GM12865 (cell line): ENCODE measurements around the gene KRTAP9-9.

ENCODE experiments used
- DNase-seq: peaks from one replicate; pipeline ENCODE4 v3.0.0; 2010; ENCODE audit warnings: low read depth
- H3K4me3 ChIP-seq: 2 replicates; pipeline ENCODE4 v1.5.1; 2011; ENCODE audit warnings: mild to moderate bottlenecking, low read depth, low read length, control low read depth
- TF ChIP-seq, protein P1 (sequence below): IDR thresholded peaks from 2 replicates; pipeline ENCODE4 v1.5.1; 2011; ENCODE audit warnings: low read length, control low read depth, low read depth, inconsistent platforms; ENCODE audit not compliant: insufficient read depth; ENCODE audit errors: missing control alignments

The KRTAP9-9 gene

DNA sequence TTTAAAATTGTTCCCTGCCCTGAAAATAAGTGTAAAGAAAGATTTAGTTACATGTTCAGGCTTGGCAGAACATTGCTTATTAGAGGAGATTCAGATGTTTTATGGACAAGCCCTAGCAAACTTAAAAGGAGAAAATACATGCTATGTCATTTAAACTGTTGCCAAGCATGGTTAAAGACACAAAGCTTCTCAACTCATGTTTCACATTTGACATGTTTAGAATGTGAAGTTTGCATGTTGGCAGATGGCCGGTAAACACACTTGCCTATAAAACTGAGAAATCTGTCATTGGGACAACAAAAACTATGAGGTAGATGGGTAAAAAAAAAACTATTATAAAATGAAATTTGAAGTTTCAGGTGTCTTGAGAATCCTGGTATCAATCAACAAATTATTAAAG lies 41.7 kb downstream of the KRTAP9-9 start:
- DNase-seq: no peak
- TF ChIP-seq, protein P1, sequence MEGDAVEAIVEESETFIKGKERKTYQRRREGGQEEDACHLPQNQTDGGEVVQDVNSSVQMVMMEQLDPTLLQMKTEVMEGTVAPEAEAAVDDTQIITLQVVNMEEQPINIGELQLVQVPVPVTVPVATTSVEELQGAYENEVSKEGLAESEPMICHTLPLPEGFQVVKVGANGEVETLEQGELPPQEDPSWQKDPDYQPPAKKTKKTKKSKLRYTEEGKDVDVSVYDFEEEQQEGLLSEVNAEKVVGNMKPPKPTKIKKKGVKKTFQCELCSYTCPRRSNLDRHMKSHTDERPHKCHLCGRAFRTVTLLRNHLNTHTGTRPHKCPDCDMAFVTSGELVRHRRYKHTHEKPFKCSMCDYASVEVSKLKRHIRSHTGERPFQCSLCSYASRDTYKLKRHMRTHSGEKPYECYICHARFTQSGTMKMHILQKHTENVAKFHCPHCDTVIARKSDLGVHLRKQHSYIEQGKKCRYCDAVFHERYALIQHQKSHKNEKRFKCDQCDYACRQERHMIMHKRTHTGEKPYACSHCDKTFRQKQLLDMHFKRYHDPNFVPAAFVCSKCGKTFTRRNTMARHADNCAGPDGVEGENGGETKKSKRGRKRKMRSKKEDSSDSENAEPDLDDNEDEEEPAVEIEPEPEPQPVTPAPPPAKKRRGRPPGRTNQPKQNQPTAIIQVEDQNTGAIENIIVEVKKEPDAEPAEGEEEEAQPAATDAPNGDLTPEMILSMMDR: no peak
- no peak overlapping the region for H3K4me3 ChIP-seq

DNA sequence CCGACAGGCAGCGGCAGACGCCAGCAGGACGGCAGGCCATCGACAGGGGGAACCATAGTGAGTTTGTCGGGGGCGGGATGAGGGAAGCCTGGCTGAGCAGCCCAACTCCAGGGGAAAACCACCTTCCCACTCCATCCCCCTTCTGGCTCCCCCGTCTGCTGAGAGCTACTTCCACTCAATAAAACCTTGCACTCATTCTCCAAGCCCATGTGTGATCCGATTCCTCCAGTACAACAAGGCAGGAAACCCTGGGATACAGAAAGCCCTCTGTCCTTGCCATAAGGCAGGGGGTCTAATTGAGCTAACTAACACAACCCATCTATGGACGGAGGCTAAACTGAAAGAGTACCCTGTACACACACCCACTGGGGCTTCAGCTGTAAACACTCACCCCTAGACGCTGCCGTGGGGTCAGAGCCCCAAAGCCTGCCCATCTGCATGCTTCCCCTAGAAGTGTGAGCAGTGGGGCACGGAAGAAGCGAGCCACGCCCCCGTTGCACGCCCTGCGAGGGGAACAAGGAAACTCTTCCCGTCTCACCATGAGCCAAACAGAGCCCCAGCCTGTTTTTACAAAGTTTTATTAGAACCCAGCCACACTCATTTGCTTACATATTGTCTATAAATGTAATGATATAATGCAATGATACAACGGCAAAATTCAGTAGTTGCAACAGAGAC lies 43.4 kb downstream of the KRTAP9-9 start:
- TF ChIP-seq, protein P1: no peak
- no peak overlapping the region for H3K4me3 ChIP-seq
- no peak for DNase-seq

DNA sequence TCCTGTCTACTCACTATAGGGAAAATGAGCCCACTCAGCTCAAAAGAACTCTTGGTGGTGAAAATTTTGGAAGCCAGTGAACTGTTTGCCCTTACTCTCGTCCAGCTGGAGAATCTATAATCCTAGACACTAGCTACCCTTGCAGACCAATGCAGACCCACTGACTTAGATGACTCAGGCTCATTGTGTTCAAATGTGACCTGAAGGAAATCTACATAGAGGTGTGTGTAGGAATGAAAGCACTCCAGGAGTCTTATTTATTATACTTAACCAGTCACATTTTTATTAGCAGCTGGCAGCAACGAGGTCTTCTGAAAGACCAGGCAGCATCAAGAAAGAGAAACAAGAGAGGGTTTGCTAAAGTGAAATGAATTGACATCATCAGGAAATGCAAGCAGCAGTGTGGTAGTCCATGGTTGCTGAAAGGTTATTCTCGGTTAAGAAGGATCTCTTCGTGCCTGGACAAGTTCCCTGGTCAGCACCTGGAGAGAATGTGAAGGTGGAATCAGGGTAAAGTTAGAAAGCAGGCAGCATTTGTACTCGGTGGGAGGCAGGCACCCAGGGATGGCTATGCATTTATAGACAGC lies 46.1 kb downstream of the KRTAP9-9 start:
- no peak for DNase-seq
- no peak overlapping the region for H3K4me3 ChIP-seq
- TF ChIP-seq, protein P1: no peak

DNA sequence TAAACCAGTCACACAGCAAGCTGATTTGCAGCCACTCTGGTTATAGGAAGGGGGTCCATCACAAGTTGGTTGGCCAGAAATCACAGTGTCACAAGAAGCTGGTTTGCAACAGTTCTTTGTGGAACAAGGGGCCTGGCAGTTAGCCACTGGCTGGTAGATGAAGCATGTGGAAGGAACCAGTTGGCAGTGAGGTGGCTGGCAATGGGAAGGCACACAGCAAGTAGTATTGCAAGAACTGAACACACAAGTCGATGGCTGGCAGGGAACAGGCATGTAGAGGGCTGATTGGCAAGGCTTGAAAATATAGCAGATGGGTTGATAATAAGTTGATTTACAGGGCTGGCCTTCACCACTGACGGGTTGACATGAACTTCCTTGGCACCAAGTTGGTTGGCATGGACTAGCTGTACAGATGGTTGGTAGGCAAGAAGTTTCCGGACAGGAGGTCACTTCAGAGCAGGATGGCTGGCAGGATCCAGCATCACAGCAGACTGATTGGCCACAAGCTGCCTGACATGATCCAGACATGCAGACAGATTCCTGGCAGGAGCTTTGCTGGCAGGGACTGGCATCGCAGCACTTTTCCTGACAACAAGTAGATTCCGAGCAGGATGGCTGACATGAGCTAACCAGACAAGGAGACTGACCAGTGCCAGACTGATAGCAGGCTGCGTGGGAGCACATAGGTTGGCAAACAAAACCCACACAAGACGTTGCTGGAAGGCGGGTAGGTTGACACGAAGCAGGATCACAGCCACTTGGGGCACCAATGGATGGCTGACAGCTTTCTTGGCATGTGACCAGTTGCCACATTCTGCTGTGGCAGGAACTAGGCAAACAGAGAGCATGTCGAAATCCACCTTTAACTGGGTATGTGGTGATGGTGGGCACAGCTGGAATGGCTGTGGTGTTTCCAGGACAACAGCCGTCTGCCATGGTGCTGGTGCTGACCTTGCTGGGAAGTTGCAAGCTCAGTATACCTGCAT lies 47.0 kb downstream of the KRTAP9-9 start, which contains the start of gene KRTAP29-1:
TSS of gene KRTAP29-1 (minus strand) at position 936 of the 986 bp plus-strand sequence. CDS start at position 936, 0 bp downstream.
- no peak for DNase-seq
- TF ChIP-seq, protein P1: no peak
- no peak within 1 kb of the TSS for H3K4me3 ChIP-seq

DNA sequence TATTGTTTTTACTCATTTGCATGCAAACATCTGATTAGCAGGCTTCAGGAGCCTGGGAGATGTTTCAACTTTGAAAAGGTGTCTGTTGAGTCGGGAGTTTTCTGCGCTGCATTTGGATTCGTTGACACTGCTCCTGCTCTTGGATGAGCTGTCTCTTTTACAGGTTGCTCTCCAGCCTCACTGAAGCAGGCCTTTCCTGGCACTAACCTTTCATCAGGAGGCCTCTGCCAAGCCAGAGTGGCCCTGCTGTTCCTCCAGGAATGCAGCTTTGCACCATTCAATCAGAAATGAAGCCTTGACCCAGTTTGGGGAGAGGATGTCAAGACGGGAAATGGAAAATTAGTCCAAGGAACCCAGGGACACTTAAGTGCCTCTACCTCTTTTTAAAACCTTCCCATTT lies 47.8 kb downstream of the KRTAP9-9 start:
- DNase-seq: no peak
- no peak overlapping the region for H3K4me3 ChIP-seq

DNA sequence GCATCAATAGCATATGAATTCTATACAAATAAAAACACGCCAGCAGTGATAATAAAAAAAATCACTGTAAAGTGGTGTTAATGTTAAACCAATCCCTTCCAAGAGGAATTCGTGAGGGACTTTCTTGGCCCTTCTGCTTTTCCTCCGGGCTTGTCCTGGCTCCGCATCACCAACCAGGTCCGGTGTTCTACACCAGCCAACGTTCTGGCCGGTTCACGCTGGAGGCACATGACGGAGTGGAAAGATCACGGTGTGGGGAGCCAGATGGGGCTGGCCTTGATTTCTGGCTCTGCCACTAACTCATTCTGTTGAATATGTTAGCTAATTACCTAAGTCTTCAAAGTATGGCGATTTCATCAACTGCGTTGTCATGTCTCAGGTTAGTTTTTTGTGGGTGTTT lies 48.9 kb downstream of the KRTAP9-9 start:
- no peak for DNase-seq
- H3K4me3 ChIP-seq: no peak overlapping the region
- TF ChIP-seq, protein P1: no peak

More for the DNA sequence above, 47.8 kb downstream of the KRTAP9-9 start:
- TF ChIP-seq, protein P1: no peak
